HG03342 (cell line): Measurements from ENCODE around the gene GABRG3.
"Not testable (repeated sequence)": the region's sequence is repeated elsewhere in the genome, so short reads cannot be mapped to it uniquely, and the experiment has no call there.

Source experiments
- ATAC-seq: cut with Tn5 transposase; IDR thresholded peaks from one replicate; pipeline ENCODE4 v1.9.1; 2021; ENCODE audit warnings: mild to moderate bottlenecking, moderate library complexity; ENCODE audit not compliant: unreplicated experiment

The GABRG3 gene

DNA sequence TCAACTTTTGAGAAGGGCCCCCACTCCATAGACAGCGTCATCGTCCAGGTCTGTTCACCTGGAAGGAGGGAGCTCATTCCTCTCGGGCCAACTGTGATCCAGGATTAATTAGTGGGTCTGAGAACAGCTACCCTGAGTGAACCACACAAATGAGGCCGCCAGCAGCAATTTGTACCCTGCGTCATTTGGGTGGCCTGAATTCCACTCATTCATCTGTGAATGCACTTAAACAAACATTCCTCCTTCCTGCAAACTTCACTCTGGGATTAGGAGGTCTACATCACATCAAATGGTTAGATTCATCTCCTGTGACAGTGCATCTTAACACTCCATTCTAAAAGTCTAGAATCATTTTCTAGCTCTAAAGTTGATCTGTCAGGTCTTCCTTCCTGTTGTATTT is 201.8 kb downstream of the GABRG3 start:
- ATAC-seq = no peak

- no peak for ATAC-seq
Measured at GRCh38 chr15:27175472-27176153, 204.6 kb downstream of the GABRG3 start.

- no peak for ATAC-seq
Measured at GRCh38 chr15:27176785-27177406, 205.9 kb downstream of the GABRG3 start.

GRCh38 chr15:27179789-27180188 is 208.8 kb downstream of the GABRG3 start:
- ATAC-seq = no peak

- no peak for ATAC-seq
Measured at GRCh38 chr15:27182561-27183110, 211.7 kb downstream of the GABRG3 start.

DNA sequence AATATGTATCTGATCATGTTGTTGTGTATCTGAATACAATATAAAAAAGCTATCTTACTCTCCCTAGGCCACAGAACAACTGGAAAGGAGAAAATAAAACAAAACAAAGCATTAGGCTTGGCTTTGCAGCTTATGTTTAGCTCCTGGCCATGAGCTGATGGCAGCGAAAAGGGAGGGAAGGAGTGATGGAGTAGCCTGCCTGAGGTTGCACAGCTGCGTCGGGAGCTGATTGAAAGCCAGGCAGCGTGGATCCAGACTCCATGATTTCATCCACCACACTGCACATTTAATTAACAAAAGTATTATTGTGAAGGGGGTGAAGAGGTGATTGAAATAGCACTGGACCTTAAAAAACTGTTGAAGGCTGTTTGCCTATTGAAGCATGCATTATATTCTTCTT is 212.2 kb downstream of the GABRG3 start:
- no peak for ATAC-seq

- ATAC-seq = not testable (repeated sequence)
Measured at GRCh38 chr15:27191515-27191914, 220.5 kb downstream of the GABRG3 start.

DNA sequence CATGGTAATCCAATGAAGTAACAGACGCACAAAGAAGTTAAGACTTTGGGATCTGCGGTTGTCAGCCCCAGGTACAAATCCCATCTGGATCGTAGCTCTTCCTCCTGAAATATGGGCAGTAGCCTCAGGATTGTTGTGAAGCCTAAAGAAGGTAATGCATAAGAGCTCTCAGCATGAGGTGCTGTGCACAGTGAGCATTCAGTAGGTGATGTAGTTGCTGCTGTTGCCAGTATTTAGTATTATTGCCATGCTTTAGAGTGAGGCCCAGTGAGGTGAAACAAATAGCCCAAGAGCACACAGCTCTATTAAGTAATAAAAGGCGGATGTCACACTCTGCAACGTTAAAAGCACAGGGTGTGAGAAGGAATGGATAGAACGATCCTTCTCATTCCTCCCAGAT is 225.7 kb downstream of the GABRG3 start:
- ATAC-seq = no peak

GRCh38 chr15:27201425-27201824 is 230.4 kb downstream of the GABRG3 start:
- ATAC-seq = no peak

- ATAC-seq = no peak
Measured at GRCh38 chr15:27210176-27210575, 239.2 kb downstream of the GABRG3 start.

DNA sequence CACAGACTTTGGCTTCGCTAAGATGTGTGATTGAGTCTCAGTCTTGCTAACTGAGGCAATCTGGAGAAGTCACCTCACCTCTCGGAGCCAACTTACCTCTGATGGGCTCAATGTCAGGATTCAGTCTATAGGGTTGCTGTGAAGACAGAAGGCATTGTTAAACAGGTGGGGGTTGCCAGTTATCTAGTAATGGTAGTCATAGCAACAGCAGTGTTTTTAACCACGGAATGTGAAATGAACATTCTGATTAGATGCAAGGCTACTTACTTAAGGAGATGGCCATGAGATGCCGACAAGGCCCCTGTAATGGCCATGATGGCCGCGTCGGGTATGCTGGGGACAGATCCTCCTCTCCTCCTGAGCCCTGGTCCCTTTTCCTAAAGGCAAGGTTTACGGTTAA is 243.1 kb downstream of the GABRG3 start:
- no peak for ATAC-seq

DNA sequence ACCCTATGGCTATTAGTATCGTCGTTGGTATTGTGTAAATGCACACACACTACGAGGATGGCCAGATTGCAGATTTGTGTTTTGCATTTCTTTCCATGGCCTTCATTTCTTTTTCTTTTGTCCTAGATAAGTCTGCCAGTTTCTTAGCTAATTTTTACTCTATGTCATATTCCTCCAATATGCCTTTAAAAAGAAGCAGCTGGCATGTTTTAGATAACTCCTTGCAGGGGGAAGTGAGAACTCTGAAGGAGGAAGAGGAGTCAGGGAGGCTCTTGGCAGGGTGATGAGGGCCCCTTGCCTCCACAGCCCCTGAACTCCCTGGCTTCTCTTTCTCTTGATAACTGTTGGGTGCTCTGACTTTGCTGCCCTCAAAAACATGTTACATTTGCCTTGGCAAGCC is 244.0 kb downstream of the GABRG3 start:
- ATAC-seq = no peak

- no peak for ATAC-seq
Measured at GRCh38 chr15:27218426-27218825, 247.4 kb downstream of the GABRG3 start.

DNA sequence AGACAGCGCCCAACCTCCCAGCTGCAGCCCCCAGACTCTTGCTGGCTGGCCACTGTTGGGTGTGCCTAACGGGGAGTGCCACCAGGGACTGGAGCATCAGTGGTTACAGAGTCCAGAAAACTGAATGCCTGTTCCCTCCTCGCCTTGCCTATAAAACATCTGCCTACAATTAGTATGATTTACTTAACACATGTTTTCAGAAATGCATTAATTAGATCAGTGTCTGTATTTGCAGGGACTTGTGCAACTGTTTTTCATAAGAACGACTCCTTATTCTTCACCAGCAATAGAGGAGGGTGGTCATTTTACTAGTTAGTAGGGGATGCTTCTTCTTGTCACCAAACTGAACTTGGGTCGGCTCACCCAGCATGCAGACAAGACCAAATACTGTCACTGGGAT is 248.7 kb downstream of the GABRG3 start:
- no peak for ATAC-seq

DNA sequence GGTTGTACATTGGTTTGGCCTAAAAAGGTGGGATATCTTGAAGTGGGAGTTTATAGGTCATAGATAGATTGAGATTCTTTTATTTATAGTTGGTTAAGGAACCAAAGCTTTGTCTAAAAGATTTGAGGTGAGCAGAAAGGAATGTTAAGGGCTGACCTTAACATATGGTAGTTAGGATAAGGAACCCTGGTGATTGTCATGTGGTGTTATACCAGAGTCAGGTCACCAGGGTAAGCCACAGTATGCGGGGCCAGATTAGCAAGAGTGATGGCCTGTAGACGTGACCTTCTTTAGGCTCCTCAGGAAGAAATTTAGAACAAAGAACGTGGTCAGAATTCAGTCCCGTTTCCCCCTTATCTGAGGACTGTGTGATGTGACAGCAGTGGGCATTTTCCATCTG is 249.2 kb downstream of the GABRG3 start:
- ATAC-seq = no peak

DNA sequence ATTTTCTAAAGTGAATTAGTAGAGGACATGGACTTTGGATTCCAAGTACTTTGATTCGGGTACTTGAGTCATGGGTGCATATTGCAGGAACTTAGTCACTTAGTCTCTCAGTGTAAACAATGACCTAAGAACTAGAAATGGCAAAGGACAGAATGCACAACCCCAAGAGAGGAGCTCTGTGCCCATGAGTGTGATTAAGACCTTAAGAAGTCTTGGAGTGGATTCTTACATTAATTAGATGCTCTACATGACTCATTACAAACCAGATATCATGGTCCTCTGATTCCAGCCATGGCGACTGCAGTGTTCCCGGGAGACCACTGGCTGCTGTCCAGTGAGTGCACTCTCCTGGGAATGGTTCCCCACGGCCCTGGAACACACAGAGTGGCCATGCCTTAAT is 251.5 kb downstream of the GABRG3 start:
- ATAC-seq = no peak

DNA sequence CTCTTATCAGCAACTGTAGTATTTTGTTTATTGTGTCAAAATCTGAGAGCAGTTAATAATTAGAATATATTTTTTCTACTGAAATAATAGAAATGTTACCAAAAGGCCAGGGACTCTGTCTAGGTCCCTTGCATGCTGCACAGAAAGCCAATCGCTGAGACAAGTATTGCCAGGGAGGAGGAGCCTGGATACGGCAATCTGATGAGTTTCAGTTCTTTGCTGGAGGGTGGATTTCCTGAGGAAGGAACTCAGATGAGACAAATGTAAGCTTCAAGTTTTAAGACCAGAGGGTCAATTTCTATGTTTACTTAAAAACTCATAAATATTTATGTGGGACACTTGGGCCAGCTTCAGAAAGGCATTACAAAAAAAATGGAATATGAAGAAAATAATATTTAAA is 252.2 kb downstream of the GABRG3 start:
- ATAC-seq = no peak

DNA sequence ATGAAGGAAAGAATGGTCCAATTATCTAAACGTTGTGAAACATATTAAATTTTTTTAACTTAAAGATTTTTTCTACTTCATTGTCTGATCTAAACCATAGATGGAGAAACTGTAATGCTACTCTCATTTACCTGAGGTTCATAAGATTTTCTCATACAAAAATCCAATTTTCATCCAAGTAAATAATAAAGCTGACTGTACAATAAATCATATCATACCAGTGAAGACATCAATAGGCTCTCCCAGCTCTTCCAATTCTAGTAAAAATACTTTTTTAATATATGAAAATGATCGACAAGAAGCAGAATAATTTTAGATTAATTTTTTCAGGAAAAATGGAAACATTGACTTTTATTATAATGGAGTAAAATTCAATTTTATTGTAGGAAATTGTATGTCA is 260.8 kb downstream of the GABRG3 start:
- no peak for ATAC-seq

DNA sequence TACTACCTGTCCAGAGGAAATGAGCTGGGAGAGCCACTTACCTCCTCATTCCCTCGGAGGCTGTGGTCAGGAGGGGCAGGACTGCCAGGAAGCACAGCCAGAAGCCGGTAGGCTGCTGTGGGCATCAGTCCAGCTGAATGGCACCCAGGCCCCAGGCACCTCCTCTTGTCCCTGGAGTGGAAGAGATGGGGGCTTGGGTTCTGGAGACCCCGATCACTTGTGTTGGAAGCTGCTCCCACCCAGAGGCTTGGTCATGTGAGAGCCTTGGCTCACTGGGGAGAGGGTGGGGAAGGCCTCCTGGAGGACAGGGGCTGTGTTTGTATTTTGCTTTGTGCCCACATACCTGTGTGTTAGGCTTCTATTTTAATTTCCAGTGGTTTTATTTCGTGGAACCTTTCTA is 261.9 kb downstream of the GABRG3 start:
- ATAC-seq = no peak

- ATAC-seq = no peak
Measured at GRCh38 chr15:27234593-27234992, 263.6 kb downstream of the GABRG3 start.

GRCh38 chr15:27235161-27235560 is 264.2 kb downstream of the GABRG3 start:
- ATAC-seq = no peak

GRCh38 chr15:27235681-27236080 is 264.7 kb downstream of the GABRG3 start:
- ATAC-seq = no peak
